ENCODE data around the gene USP49. TPM values are rescaled to one million over a fixed set of nuclear protein-coding genes. Genes with fewer than 3 reads are reported as not detected.

Gene USP49
- total and polyA plus RNA-seq, 2 of the 13 experiments (the other 11 are each of a cell fraction or from before 2014, with no cell fraction given): 2.9 to 4.3 TPM

DNA sequence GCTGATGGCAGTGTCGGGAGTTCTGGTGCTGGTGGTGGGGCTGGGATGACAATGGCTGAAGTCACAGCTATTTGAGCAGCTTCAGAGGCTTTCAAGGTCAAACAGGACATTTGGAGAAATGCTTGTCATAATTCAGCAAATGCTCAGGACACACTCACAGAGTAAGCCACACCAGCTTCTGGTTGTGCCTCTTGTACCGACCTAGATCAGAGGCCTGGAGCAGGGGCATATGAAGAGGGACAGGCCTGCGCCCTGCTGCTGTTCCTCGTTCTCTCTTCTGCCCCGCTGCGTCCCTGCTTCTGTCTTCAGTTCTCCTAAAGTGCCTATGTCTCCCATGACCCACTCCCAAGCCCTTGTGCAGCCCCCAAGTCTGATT, 147.1 kb downstream of the USP49 start (continued):
- TF ChIP-seq ZNF430 (CRISPR knock-in tag; IDR thresholded peaks at IDR 0.05) (no peak), NR2C2 (CRISPR knock-in tag; IDR thresholded peaks at IDR 0.05; ENCODE audit: borderline replicate concordance) (no peak), SMARCE1 (IDR thresholded peaks at IDR 0.05; ENCODE audit: borderline replicate concordance) (no peak), AKAP8 (CRISPR knock-in tag; IDR thresholded peaks at IDR 0.05) (0 out of 2 replicates have a peak, but pooled peaks have one; percentile 8), ZNF792 (CRISPR knock-in tag; IDR thresholded peaks at IDR 0.05) (0 out of 2 replicates have a peak, but pooled peaks have one; percentile 5), ATF7 (IDR thresholded peaks at IDR 0.05) (no peak), ATF7 (CRISPR knock-in tag; IDR thresholded peaks at IDR 0.05) (no peak), CHCHD3 (CRISPR knock-in tag; IDR thresholded peaks at IDR 0.05) (no peak), MXI1 (IDR thresholded peaks at IDR 0.05; ENCODE audit: borderline replicate concordance, low read depth, low read length) (no peak), ZIK1 (CRISPR knock-in tag; IDR thresholded peaks at IDR 0.05; ENCODE audit: borderline replicate concordance, low read depth) (no peak), ZNF567 (CRISPR knock-in tag; IDR thresholded peaks at IDR 0.05; ENCODE audit: borderline replicate concordance) (0 out of 2 replicates have a peak, but pooled peaks have one; percentile 12), ZNF850 (CRISPR knock-in tag; conservative IDR thresholded peaks at IDR 0.05) (no peak), ZNF432 (CRISPR knock-in tag; IDR thresholded peaks at IDR 0.05; ENCODE audit: borderline replicate concordance) (no peak), SYNCRIP (IDR thresholded peaks at IDR 0.05; ENCODE audit: insufficient read depth, low read depth, low read length) (no peak), RAD51 (IDR thresholded peaks at IDR 0.05; ENCODE audit: borderline replicate concordance) (no peak), BHLHE40 (IDR thresholded peaks at IDR 0.05; ENCODE audit: low read length) (no peak), SMAD9 (CRISPR knock-in tag; IDR thresholded peaks at IDR 0.05) (0 out of 2 replicates have a peak, but pooled peaks have one; percentile 10), ZFP41 (CRISPR knock-in tag; IDR thresholded peaks at IDR 0.05; ENCODE audit: borderline replicate concordance) (no peak), ZNF768 (CRISPR knock-in tag; IDR thresholded peaks at IDR 0.05) (no peak), ZNF879 (CRISPR knock-in tag; IDR thresholded peaks at IDR 0.05) (no peak), KDM2A (CRISPR knock-in tag; IDR thresholded peaks at IDR 0.05; ENCODE audit: borderline replicate concordance, low read depth) (no peak), CENPT (CRISPR knock-in tag; IDR thresholded peaks at IDR 0.05; ENCODE audit: low read depth) (no peak), KMT2B (CRISPR knock-in tag; IDR thresholded peaks at IDR 0.05) (no peak), FOXO1 (CRISPR knock-in tag; IDR thresholded peaks at IDR 0.05) (no peak)
- TF ChIP-seq, protein P1, sequence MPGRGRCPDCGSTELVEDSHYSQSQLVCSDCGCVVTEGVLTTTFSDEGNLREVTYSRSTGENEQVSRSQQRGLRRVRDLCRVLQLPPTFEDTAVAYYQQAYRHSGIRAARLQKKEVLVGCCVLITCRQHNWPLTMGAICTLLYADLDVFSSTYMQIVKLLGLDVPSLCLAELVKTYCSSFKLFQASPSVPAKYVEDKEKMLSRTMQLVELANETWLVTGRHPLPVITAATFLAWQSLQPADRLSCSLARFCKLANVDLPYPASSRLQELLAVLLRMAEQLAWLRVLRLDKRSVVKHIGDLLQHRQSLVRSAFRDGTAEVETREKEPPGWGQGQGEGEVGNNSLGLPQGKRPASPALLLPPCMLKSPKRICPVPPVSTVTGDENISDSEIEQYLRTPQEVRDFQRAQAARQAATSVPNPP (CRISPR knock-in tag; IDR thresholded peaks at IDR 0.05): no peak
- TF ChIP-seq, protein P2, sequence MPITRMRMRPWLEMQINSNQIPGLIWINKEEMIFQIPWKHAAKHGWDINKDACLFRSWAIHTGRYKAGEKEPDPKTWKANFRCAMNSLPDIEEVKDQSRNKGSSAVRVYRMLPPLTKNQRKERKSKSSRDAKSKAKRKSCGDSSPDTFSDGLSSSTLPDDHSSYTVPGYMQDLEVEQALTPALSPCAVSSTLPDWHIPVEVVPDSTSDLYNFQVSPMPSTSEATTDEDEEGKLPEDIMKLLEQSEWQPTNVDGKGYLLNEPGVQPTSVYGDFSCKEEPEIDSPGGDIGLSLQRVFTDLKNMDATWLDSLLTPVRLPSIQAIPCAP (CRISPR knock-in tag; IDR thresholded peaks at IDR 0.05; ENCODE audit: low read depth): no peak
- TF ChIP-seq, protein P3, sequence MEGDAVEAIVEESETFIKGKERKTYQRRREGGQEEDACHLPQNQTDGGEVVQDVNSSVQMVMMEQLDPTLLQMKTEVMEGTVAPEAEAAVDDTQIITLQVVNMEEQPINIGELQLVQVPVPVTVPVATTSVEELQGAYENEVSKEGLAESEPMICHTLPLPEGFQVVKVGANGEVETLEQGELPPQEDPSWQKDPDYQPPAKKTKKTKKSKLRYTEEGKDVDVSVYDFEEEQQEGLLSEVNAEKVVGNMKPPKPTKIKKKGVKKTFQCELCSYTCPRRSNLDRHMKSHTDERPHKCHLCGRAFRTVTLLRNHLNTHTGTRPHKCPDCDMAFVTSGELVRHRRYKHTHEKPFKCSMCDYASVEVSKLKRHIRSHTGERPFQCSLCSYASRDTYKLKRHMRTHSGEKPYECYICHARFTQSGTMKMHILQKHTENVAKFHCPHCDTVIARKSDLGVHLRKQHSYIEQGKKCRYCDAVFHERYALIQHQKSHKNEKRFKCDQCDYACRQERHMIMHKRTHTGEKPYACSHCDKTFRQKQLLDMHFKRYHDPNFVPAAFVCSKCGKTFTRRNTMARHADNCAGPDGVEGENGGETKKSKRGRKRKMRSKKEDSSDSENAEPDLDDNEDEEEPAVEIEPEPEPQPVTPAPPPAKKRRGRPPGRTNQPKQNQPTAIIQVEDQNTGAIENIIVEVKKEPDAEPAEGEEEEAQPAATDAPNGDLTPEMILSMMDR (CRISPR knock-in tag; IDR thresholded peaks at IDR 0.05): no peak
- TF ChIP-seq, protein P4, sequence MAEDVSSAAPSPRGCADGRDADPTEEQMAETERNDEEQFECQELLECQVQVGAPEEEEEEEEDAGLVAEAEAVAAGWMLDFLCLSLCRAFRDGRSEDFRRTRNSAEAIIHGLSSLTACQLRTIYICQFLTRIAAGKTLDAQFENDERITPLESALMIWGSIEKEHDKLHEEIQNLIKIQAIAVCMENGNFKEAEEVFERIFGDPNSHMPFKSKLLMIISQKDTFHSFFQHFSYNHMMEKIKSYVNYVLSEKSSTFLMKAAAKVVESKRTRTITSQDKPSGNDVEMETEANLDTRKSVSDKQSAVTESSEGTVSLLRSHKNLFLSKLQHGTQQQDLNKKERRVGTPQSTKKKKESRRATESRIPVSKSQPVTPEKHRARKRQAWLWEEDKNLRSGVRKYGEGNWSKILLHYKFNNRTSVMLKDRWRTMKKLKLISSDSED (CRISPR knock-in tag; IDR thresholded peaks at IDR 0.05): no peak
- TF ChIP-seq, protein P5, sequence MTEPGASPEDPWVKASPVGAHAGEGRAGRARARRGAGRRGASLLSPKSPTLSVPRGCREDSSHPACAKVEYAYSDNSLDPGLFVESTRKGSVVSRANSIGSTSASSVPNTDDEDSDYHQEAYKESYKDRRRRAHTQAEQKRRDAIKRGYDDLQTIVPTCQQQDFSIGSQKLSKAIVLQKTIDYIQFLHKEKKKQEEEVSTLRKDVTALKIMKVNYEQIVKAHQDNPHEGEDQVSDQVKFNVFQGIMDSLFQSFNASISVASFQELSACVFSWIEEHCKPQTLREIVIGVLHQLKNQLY (CRISPR knock-in tag; IDR thresholded peaks at IDR 0.05): no peak
